Measurements from ENCODE around the gene RABAC1. TPM values are rescaled to one million over a fixed set of nuclear protein-coding genes. Genes with fewer than 3 reads are reported as not detected.

RABAC1 gene
- total RNA-seq, 1 experiment from 2014 or later, result 94.0 TPM

DNA sequence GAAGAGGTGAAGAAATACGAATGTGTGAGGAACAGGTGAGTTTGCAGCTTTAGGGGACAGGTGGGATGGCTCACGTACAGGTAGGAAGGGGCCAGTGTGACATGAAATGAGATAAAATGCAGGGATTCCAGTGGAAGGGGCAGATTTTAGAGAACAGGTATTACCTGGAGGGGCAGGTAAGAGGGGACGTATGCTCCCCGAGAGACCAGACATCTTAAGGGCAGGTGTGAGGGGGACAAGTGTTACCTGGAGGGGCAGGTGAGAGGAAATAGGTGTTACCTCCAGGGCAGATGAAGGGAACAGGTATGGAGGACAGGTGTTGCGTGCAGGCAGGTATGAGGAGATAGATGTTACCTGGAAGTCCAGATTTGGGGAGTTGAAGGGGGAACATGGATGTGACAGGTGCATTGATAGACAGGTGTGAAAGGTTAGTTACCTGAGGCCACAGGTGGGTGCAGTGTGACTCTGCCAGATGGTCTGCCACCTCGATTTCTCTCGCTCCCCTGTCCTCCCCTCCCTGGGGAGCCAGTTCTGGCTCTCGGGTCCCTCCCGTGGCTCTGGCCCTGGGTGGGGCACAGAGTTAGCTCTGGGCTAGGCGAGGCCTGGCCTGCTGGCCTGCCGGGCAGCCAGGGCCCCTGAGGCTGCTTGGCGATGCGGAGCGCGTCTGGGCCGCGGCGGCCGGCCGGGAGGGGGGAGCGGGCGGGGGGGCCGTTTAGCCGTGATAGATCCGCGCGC lies 32.9 kb downstream of the RABAC1 start:
- no peak for TF ChIP-seq CTCF (conservative IDR thresholded peaks at IDR 0.05)
- no peak overlapping the region for H3K9ac ChIP-seq (ENCODE audit: extremely low read depth, insufficient read length, low read length)
- no peak overlapping the region for H3K18ac ChIP-seq (ENCODE audit: insufficient read length, low read depth, low read length)
- peaks cover 5% of the 10 kb centered on the region; the same call in 1 of the 2 replicates for H3K4me1 ChIP-seq (ENCODE audit: insufficient read depth, low read length)
- Mint-ChIP-seq H3K36me3 (ENCODE audit: insufficient read depth in 1 of 3, low read depth in 3 of 3) (no peaks in the 10 kb centered on the region), H3K4me3 (no peak overlapping the region), H3K27me3 (ENCODE audit: low read depth) (peaks cover 16% of the 10 kb centered on the region), H3K4me1 (peaks cover 9 to 31% of the 10 kb centered on the region in 2 experiments), H3K27ac (no peak overlapping the region), H3K9me3 (peaks cover 0 to 3% of the 10 kb centered on the region in 2 experiments; a peak in 4 of 5 replicates)
- peaks cover 2% of the 10 kb centered on the region for H3K23me2 ChIP-seq (ENCODE audit: insufficient read length, low read depth, low read length, poor library complexity, severe bottlenecking)
- no peak overlapping the region for H2BK20ac ChIP-seq (ENCODE audit: low read depth, low read length, poor library complexity, severe bottlenecking)
- H3K9me3 ChIP-seq (ENCODE audit: control insufficient read depth, low read depth, low read length), result no peaks in the 10 kb centered on the region
- H3K27me3 ChIP-seq (ENCODE audit: insufficient read depth, low read length), result peaks cover 91% of the 10 kb centered on the region
- H3T11ph ChIP-seq (ENCODE audit: low read length), result no peak overlapping the region
- no peak overlapping the region for H3K23ac ChIP-seq (ENCODE audit: insufficient read length, low read depth, low read length)
- no peak overlapping the region for H3K4me2 ChIP-seq (ENCODE audit: insufficient read depth, insufficient read length, low read length)
- no peak overlapping the region for H3K27ac ChIP-seq (ENCODE audit: insufficient read length, low read depth, low read length)
- H3K56ac ChIP-seq (ENCODE audit: insufficient read length, low read depth, low read length), result no peak overlapping the region
- H4K20me1 ChIP-seq (ENCODE audit: control insufficient read depth, insufficient read depth, insufficient read length), result no peaks in the 10 kb centered on the region
- no peak overlapping the region for H2BK15ac ChIP-seq (ENCODE audit: low read depth, low read length)
- H4K8ac ChIP-seq (replicated peaks; ENCODE audit: insufficient read length, low read depth, low read length), result no peak overlapping the region
- H2AFZ ChIP-seq (ENCODE audit: low read length), result no peak overlapping the region
- H3K4ac ChIP-seq (ENCODE audit: low read depth, low read length), result no peak overlapping the region
- no peak overlapping the region for H2BK12ac ChIP-seq (ENCODE audit: insufficient read length, low read depth, low read length)
- no peak overlapping the region for H4K5ac ChIP-seq (ENCODE audit: insufficient read length, low read depth, low read length)
- H3K79me2 ChIP-seq (ENCODE audit: insufficient read depth, low read length), result no peaks in the 10 kb centered on the region
- no peaks in the 10 kb centered on the region for H3K79me1 ChIP-seq (ENCODE audit: insufficient read depth, low read depth, low read length, poor library complexity, severe bottlenecking)
- H4K91ac ChIP-seq (ENCODE audit: insufficient read length, low read depth, low read length), result no peak overlapping the region
- no peak for DNase-seq
- H2AK5ac ChIP-seq (ENCODE audit: insufficient read length, low read length), result no peak overlapping the region
- no peak overlapping the region for H3K14ac ChIP-seq (ENCODE audit: insufficient read depth, low read length)
- WGBS (ENCODE audit: extremely low coverage, insufficient read length, low lambda C conversion rate), result no CpG with 5 or more reads among the region's 27 CpGs
- H2BK5ac ChIP-seq (ENCODE audit: insufficient read length, low read length), result no peak overlapping the region
- no peak overlapping the region for H2BK120ac ChIP-seq (ENCODE audit: low read depth, low read length, poor library complexity, severe bottlenecking)
